H1 (cell line): ENCODE measurements around the gene PRPF39. TPM values are rescaled to one million over a fixed set of nuclear protein-coding genes. Genes with fewer than 3 reads are reported as not detected.

ENCODE experiments used
- CEBPB ChIP-seq: IDR thresholded peaks from 2 replicates; pipeline ENCODE4 v1.6.1; 2012; ENCODE audit warnings: low read depth, low read length
- CHD7 ChIP-seq: fragments of 300-600 bp; sonication (generic); IDR thresholded peaks from 2 replicates; pipeline ENCODE4 v1.7.1; 2012; ENCODE audit warnings: low read length, moderate library complexity, mild to moderate bottlenecking, inconsistent platforms; ENCODE audit not compliant: insufficient replicate concordance
- E2F6 ChIP-seq: IDR thresholded peaks from 2 replicates; pipeline ENCODE4 v1.6.1; 2012; ENCODE audit warnings: inconsistent platforms
- GTF2F1 ChIP-seq: IDR thresholded peaks from 2 replicates; pipeline ENCODE4 v1.6.1; 2012; ENCODE audit warnings: low read depth, low read length, improper control_type of control experiment, borderline replicate concordance
- KDM1A ChIP-seq: fragments of 200-600, 300-600 bp; sonication (generic); IDR thresholded peaks from 2 replicates; pipeline ENCODE4 v1.7.1; 2016; ENCODE audit warnings: mild to moderate bottlenecking, low read length, borderline replicate concordance
- MAFK ChIP-seq: IDR thresholded peaks from 2 replicates; pipeline ENCODE4 v1.6.1; 2012; ENCODE audit warnings: low read depth, mild to moderate bottlenecking, improper control_type of control experiment, low read length
- NANOG ChIP-seq: IDR thresholded peaks from 2 replicates; pipeline ENCODE4 v1.6.1; 2011; ENCODE audit warnings: low read length, low read depth, mild to moderate bottlenecking, inconsistent platforms; ENCODE audit not compliant: insufficient read depth, poor library complexity, severe bottlenecking
- POLR2AphosphoS5 ChIP-seq: IDR thresholded peaks from 2 replicates; pipeline ENCODE4 v1.6.1; 2011; ENCODE audit warnings: low read depth, low read length
- SIN3A ChIP-seq, 2 experiments: IDR thresholded peaks in 1 of 2; conservative IDR thresholded peaks in 1 of 2; 2 replicates each; pipeline ENCODE4 v1.6.1; 2011 to 2012; ENCODE audit warnings: low read length in 2 of 2, improper control_type of control experiment in 1 of 2, low read depth in 1 of 2, mild to moderate bottlenecking in 1 of 2
- SP1 ChIP-seq: IDR thresholded peaks from 2 replicates; pipeline ENCODE4 v1.6.1; 2011; ENCODE audit warnings: low read depth, low read length
- SP2 ChIP-seq: IDR thresholded peaks from 2 replicates; pipeline ENCODE4 v1.6.1; 2012; ENCODE audit warnings: mild to moderate bottlenecking, low read length, inconsistent platforms
- TCF12 ChIP-seq: IDR thresholded peaks from 2 replicates; pipeline ENCODE4 v1.6.1; 2011; ENCODE audit warnings: low read depth, mild to moderate bottlenecking, low read length
- polyA plus RNA-seq, 7 experiments: library from polyadenylated mRNA; depleted of rRNA in 3 of 7; stranded (reverse) in 5 of 7; unstranded in 2 of 7; fragments of >200 nt in 5 of 7; fragments of 200-250 nt in 2 of 7; gene quantifications; 1 replicate in 5 of 7; 2 replicates in 1 of 7; 4 replicates in 1 of 7; pipeline versions ENCODE4 v1.2.1 to v1.2.3, GENCODE V29; 2011 to 2013; ENCODE audit warnings: missing spikeins in 2 of 7, mixed read lengths in 2 of 7
- total RNA-seq: library from RNA; stranded (reverse); fragmentation: NEBNext Ultra II Directional; extraction: Animal tissue kit (Norgen Biotek cat#: 25700); gene quantifications from 2 replicates; pipeline ENCODE4 v1.2.1, GENCODE V29; 2021

Gene PRPF39
- total and polyA plus RNA-seq, 2 of the 8 experiments (the other 6 are each of a cell fraction or from before 2014, with no cell fraction given) = 22.4 to 43.3 TPM

GRCh38 chr14:45060551-45060950 lies 23.4 kb upstream of the PRPF39 start (continued):
- no peak for TF ChIP-seq CHD7
- no peak for TF ChIP-seq POLR2AphosphoS5
- no peak for TF ChIP-seq GTF2F1
- TF ChIP-seq CEBPB = no peak
- no peak for TF ChIP-seq TCF12
- no peak for TF ChIP-seq SP2
- TF ChIP-seq SIN3A (conservative IDR thresholded peaks at IDR 0.05 in 1 of 2, IDR thresholded peaks at IDR 0.05 in 1 of 2; ENCODE audit: low read depth in 1 of 2, low read length in 2 of 2) = no peak
- TF ChIP-seq KDM1A = no peak
- no peak for TF ChIP-seq MAFK
- no peak for TF ChIP-seq E2F6
- TF ChIP-seq NANOG = no peak
- no peak for TF ChIP-seq SP1
